ACC112 (cell line): Measurements from ENCODE around the gene ZKSCAN3.
A peak's percentile ranks its signal among the peaks of the same experiment; 100 is the strongest.
"Not testable (repeated sequence)": the region's sequence is repeated elsewhere in the genome, so short reads cannot be mapped to it uniquely, and the experiment has no call there.

Experiments used
- H2AFZ ChIP-seq: fragments of 200-600 bp; sonication (generic); one replicate; pipeline ENCODE4 v1.6.0; 2017; ENCODE audit warnings: antibody characterized with exemption, low read length; ENCODE audit not compliant: unreplicated experiment
- H3K27ac ChIP-seq: fragments of 200-600 bp; sonication (generic); 2 replicates; pipeline ENCODE4 v1.5.1; 2014; ENCODE audit warnings: low read depth, mild to moderate bottlenecking, antibody characterized with exemption, low read length, moderate library complexity
- H3K27me3 ChIP-seq: fragments of 200-600 bp; sonication (generic); 2 replicates; pipeline ENCODE4 v1.6.1; 2014; ENCODE audit warnings: mild to moderate bottlenecking, antibody characterized with exemption, low read length, moderate library complexity, mixed read lengths; ENCODE audit not compliant: insufficient read depth
- H3K36me3 ChIP-seq: fragments of 200-600 bp; sonication (generic); 2 replicates; pipeline ENCODE4 v1.6.1; 2016; ENCODE audit warnings: mild to moderate bottlenecking, antibody characterized with exemption, low read length, moderate library complexity, mixed read lengths; ENCODE audit not compliant: insufficient read depth
- H3K4me1 ChIP-seq: fragments of 200-600 bp; sonication (generic); one replicate; pipeline ENCODE4 v1.6.1; 2016; ENCODE audit warnings: low read length, mixed read lengths; ENCODE audit not compliant: insufficient read depth, unreplicated experiment, control insufficient read depth
- H3K4me3 ChIP-seq: fragments of 200-600 bp; sonication (generic); 2 replicates; pipeline ENCODE4 v1.5.1; 2014; ENCODE audit warnings: mild to moderate bottlenecking, low read depth, low read length
- H3K79me2 ChIP-seq: fragments of 200-600 bp; sonication (generic); one replicate; pipeline ENCODE4 v1.6.0; 2016; ENCODE audit warnings: low read length; ENCODE audit not compliant: control insufficient read depth, unreplicated experiment, insufficient read depth

The ZKSCAN3 gene

GRCh38 chr6:28355743-28356665, 6.3 kb downstream of the ZKSCAN3 start:
- peak overlapping the region; percentile 73 for H2AFZ ChIP-seq
- H3K4me3 ChIP-seq = peak overlapping the region; percentile 90
- H3K27ac ChIP-seq = peak overlapping the region; percentile 47; the same call in 1 of the 2 replicates
- H3K79me2 ChIP-seq = peaks cover 38% of the 10 kb centered on the region
- H3K4me1 ChIP-seq = peaks cover 24% of the 10 kb centered on the region
- no peaks in the 10 kb centered on the region for H3K36me3 ChIP-seq
- H3K27me3 ChIP-seq = no peaks in the 10 kb centered on the region

GRCh38 chr6:28356666-28357020, 6.9 kb downstream of the ZKSCAN3 start:
- Histone ChIP-seq H3K27ac (no peak overlapping the region), H3K4me1 (peaks cover 18% of the 10 kb centered on the region), H3K36me3 (no peaks in the 10 kb centered on the region), H2AFZ (no peak overlapping the region), H3K4me3 (peak overlapping the region; percentile 90; the same call in 1 of the 2 replicates), H3K27me3 (no peaks in the 10 kb centered on the region), H3K79me2 (peaks cover 31% of the 10 kb centered on the region)

GRCh38 chr6:28357036-28357435, 7.3 kb downstream of the ZKSCAN3 start:
- Histone ChIP-seq H3K27ac (no peak overlapping the region), H2AFZ (no peak overlapping the region), H3K27me3 (no peaks in the 10 kb centered on the region)

GRCh38 chr6:28359562-28359961, 9.8 kb downstream of the ZKSCAN3 start:
- not testable (repeated sequence) for H3K27me3 ChIP-seq, H3K79me2 ChIP-seq, H2AFZ ChIP-seq, H3K4me3 ChIP-seq, H3K36me3 ChIP-seq, H3K27ac ChIP-seq
- H3K4me1 ChIP-seq = peaks cover 18% of the 10 kb centered on the region

More at GRCh38 chr6:28357036-28357435, 7.3 kb downstream of the ZKSCAN3 start:
- Histone ChIP-seq H3K4me3 (no peak overlapping the region), H3K79me2 (peaks cover 28% of the 10 kb centered on the region), H3K4me1 (peaks cover 18% of the 10 kb centered on the region), H3K36me3 (no peaks in the 10 kb centered on the region; the same call in 1 of the 2 replicates)

- Histone ChIP-seq H3K27ac (no peak overlapping the region), H2AFZ (no peak overlapping the region), H3K4me1 (peaks cover 8% of the 10 kb centered on the region), H3K36me3 (peaks cover 12% of the 10 kb centered on the region; the same call in 1 of the 2 replicates), H3K79me2 (peaks cover 2% of the 10 kb centered on the region), H3K27me3 (no peaks in the 10 kb centered on the region), H3K4me3 (no peak overlapping the region)
Observed at GRCh38 chr6:28360961-28361360, 11.2 kb downstream of the ZKSCAN3 start.

GRCh38 chr6:28365590-28365989, 15.8 kb downstream of the ZKSCAN3 start:
- H3K79me2 ChIP-seq, H3K27me3 ChIP-seq, H3K4me1 ChIP-seq, H3K27ac ChIP-seq, H3K4me3 ChIP-seq, H2AFZ ChIP-seq: not testable (repeated sequence)
- H3K36me3 ChIP-seq = peaks cover 14% of the 10 kb centered on the region; the same call in 1 of the 2 replicates

- Histone ChIP-seq H3K27me3 (no peaks in the 10 kb centered on the region), H3K36me3 (peaks cover 14% of the 10 kb centered on the region; the same call in 1 of the 2 replicates), H3K27ac (no peak overlapping the region), H3K79me2 (no peaks in the 10 kb centered on the region), H2AFZ (no peak overlapping the region), H3K4me3 (no peak overlapping the region), H3K4me1 (no peaks in the 10 kb centered on the region)
Observed at GRCh38 chr6:28368522-28368921, 18.8 kb downstream of the ZKSCAN3 start.

GRCh38 chr6:28369463-28369862, 19.7 kb downstream of the ZKSCAN3 start:
- no peaks in the 10 kb centered on the region for H3K79me2 ChIP-seq
- no peaks in the 10 kb centered on the region for H3K4me1 ChIP-seq
- no peak overlapping the region for H2AFZ ChIP-seq
- H3K4me3 ChIP-seq = no peak overlapping the region
- peaks cover 14% of the 10 kb centered on the region; the same call in 1 of the 2 replicates for H3K36me3 ChIP-seq
- no peaks in the 10 kb centered on the region for H3K27me3 ChIP-seq
- H3K27ac ChIP-seq = no peak overlapping the region

GRCh38 chr6:28370440-28370839, 20.7 kb downstream of the ZKSCAN3 start:
- H3K4me1 ChIP-seq = no peaks in the 10 kb centered on the region
- no peak overlapping the region for H3K4me3 ChIP-seq
- H3K27me3 ChIP-seq = no peaks in the 10 kb centered on the region
- H3K36me3 ChIP-seq = peaks cover 7% of the 10 kb centered on the region; the same call in 1 of the 2 replicates
- no peaks in the 10 kb centered on the region for H3K79me2 ChIP-seq
- no peak overlapping the region for H2AFZ ChIP-seq
- H3K27ac ChIP-seq = no peak overlapping the region

GRCh38 chr6:28371280-28371679, 21.5 kb downstream of the ZKSCAN3 start:
- H3K36me3 ChIP-seq = 0 out of 2 replicates have a peak, but pooled peaks cover 3% of the 10 kb centered on the region
- no peak overlapping the region for H2AFZ ChIP-seq
- no peaks in the 10 kb centered on the region for H3K4me1 ChIP-seq
- no peaks in the 10 kb centered on the region for H3K79me2 ChIP-seq
- H3K27me3 ChIP-seq = no peaks in the 10 kb centered on the region
- H3K4me3 ChIP-seq = no peak overlapping the region
- no peak overlapping the region for H3K27ac ChIP-seq
